Suppressor macrophage treated with lipopolysaccharide for 1 hour (primary cell): ENCODE measurements around the gene PIGO.

Source experiments
- DNase-seq, 3 donors: peaks; one replicate each; pipeline ENCODE4 v3.0.0-alpha.2; 2020 to 2022

Gene PIGO

GRCh38 chr9:35070823-35071813 is 25.3 kb downstream of the PIGO start:
- peak in 2 of 3 donors; percentile 12 to 20 for DNase-seq

DNA sequence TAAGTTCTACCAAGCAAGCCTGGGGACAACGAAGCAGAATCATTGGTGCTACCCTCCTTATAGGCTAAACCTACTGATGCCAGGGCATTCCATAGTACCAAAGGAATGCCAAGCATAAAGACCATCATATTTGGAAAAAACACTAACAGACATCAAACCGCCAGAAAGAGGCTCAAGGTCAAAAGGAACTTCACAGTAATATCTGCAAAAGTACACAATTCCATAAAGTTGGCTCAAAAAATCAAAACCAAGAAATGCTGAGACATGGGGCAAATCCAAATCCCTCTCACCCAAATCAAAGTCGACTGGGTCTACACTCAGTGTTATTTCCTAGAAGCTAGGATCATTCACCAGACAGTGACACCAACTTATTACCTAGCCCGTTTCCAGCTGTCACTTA is 27.4 kb downstream of the PIGO start:
- DNase-seq: no peak

- no peak for DNase-seq
Measured at GRCh38 chr9:35067056-35067455, 29.3 kb downstream of the PIGO start.

DNA sequence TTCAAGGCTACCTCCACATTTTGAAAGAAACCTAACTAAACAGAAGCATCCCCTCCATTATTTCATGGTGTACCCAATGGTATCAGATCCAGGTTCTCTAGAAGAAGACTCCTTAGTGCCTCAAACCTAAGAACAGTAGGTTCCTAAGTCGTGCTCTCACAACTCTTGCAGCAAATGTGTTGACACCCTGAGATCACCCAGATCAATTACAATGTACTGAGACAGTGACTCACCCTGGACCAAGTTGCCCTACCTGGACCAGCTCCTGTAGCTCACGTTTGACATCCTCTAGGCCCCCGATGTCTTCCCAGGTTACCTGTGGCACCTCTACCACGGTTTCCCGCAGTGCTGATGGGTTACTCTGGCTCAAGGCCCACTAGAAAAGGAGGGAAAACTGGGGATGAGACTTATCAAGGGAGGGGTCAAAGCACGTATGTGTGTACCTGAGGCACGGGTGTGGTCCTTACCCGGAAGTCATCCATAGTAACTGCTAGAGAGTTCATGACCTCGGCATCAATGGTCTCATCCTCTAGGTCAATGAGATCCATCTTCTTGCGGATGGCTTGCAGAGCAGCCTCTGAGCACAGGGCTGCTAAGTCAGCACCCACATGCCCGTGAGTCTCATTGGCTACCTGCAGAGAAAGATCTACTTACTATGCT is 35.7 kb downstream of the PIGO start:
- no peak for DNase-seq

DNA sequence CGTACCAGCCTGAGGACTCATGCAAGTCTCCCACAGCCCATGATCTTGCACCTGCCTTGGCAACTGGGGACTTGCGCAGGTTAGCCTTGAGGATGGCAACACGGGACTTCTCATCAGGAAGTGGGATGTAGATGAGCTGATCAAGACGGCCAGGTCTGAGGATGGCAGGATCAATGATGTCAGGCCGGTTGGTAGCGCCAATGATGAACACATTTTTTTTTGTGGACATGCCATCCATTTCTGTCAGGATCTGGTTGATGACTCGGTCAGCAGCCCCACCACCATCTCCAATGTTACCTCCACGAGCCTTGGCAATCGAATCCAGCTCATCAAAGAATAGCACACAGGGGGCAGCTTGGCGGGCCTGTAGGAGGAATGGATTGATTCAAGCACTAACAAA is 37.0 kb downstream of the PIGO start:
- DNase-seq: no peak

GRCh38 chr9:35057271-35057620 is 39.1 kb downstream of the PIGO start:
- DNase-seq: no peak

GRCh38 chr9:35056571-35057270 is 39.7 kb downstream of the PIGO start:
- DNase-seq: no peak

GRCh38 chr9:35054871-35055644 is 41.3 kb downstream of the PIGO start:
- no peak for DNase-seq

DNA sequence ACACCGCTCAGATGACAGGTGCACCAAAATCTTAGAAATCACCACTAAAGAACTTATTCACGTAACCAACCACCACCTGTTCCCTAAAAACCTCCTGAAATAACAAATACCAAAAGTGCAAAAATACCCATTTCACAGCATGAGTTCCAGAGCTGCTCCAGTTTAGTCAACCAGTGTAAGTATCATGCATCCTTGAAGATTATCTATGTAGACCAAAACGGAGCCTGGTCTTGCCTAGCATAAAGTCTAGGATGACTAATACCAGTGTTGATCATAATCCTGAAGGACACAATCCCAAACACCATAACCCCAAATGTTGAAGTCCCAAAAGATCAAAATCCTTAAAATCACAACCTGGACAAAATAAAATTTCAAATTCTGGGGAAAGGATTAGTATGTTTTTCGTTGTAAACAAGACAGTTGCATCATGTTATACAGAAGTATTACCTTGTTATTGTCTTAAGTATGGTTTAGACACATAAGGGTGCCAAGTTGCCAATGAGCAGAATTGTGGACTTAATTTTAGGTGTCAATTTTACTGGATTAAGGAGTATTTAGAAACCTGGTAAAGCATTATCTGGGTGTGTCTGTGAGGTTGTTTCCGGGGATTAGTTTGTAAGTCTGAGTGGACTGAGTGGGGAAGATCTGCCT is 42.1 kb downstream of the PIGO start:
- no peak for DNase-seq

GRCh38 chr9:35051069-35051967 is 45.1 kb downstream of the PIGO start:
- peak; percentile 67 to 73 (median 69) for DNase-seq

DNA sequence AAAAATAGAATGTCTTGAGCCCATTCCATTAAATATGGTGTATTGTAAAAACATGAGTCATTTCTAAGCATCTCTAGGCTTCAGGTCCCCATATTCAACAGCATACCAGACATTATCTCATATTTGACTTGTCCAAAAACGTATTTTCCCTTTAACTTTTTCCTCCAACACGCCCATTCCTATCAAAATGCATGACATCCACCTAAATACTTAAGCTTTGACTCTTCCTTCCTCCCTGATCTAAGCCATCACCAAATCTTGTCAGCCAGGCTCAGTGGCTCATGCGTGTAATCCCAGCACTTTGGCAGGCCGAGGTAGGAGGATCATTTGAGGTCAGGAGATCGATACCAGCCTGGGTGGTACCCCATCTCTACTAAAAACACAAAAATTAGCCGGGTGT is 47.9 kb downstream of the PIGO start:
- no peak for DNase-seq

GRCh38 chr9:35044071-35044470 is 52.3 kb downstream of the PIGO start:
- DNase-seq: no peak

DNA sequence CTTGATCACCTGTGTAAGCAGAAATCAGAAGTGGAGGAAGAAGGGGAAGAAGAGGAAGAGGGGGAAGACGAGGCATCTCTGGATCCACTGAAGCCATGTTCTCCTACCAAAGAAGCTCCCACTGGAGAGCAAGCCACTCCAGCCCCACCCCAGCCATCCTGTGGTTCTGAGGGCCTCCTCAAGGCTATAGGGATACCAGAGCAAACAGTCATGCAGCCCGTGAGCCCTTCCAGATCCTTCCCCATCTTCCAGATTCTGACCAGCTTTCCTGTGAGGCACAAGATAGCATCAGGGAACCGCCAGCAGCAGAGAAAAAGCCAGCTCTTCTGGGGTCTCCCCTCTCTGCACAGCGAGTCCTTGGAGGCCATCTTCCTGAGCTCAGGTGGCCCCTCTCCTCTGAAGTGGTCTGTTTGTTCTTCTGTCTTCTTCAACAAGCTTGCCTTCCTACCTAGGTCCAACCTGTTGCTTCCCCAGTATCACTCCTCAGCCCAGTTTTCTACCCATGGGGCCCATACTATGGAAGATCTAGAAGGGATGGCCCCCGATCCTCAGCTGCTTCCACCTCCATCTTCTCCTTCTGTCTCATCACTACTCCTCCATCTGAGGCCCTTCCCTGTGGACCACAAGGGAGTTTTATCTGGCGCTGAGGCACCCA is 53.4 kb downstream of the PIGO start:
- DNase-seq: no peak

DNA sequence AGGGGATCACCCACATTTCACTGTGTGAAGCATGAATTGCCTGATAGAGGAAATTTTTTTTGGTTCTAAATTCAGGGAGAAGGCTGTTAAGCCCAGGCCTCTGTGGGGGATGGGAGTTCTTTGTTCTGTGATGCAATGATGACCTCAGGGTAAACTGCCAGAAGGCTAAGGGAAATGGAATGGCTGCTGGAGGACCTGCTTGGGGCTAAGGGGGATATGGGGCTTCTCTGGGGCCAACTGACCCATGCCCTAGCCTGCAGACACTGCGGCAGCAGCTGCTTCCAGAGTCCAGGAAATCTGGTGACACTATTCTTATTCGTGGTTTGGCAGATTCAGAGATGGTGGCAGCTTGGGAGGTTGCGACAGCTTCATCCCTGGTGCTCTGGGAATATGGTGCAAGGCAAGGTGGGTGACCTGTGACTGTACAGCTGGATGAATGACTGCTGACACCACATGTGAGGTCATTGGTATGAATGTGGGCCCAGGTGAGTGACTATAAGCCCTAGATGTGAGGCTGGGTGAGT is 54.2 kb downstream of the PIGO start:
- DNase-seq: peak; percentile 77 to 82 (median 80)
